ENCODE results near the gene ELAVL3. TPM values are rescaled to one million over a fixed set of nuclear protein-coding genes. Genes with fewer than 3 reads are reported as not detected.

Gene ELAVL3
- total RNA-seq, 1 experiment from 2014 or later: 1.2 TPM

DNA sequence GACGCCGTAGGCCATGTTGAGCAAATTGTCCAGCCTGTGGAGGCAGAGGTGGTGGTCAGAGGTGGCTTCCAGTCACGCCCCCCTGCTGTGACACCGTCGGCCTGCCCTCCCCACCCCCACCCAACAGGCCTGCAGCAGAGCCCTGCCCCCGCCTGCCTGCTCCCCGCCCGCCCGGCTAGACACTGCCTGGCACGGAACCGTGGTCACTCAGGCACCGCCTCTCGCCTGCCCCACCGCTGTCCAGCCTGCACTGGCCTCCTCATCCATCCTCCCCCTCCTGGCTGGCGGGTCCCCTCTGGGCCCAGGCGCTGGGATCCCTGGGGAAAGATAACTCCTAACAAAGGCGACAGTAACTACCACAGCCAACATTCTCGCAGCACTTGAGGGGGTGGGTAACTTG, 23.7 kb downstream of the ELAVL3 start:
- Histone ChIP-seq H3K27ac (ENCODE audit: insufficient read length, low read depth, low read length) (no peak overlapping the region), H4K5ac (ENCODE audit: insufficient read length, low read depth, low read length) (no peak overlapping the region), H3K18ac (ENCODE audit: insufficient read length, low read depth, low read length) (no peak overlapping the region), H2BK15ac (ENCODE audit: low read depth, low read length) (no peak overlapping the region), H4K20me1 (ENCODE audit: control insufficient read depth, insufficient read depth, insufficient read length) (no peaks in the 10 kb centered on the region), H4K8ac (replicated peaks; ENCODE audit: insufficient read length, low read depth, low read length) (no peak overlapping the region), H3K79me1 (ENCODE audit: insufficient read depth, low read depth, low read length, poor library complexity, severe bottlenecking) (no peaks in the 10 kb centered on the region), H2BK20ac (ENCODE audit: low read depth, low read length, poor library complexity, severe bottlenecking) (no peak overlapping the region), H3K9me3 (ENCODE audit: control insufficient read depth, low read depth, low read length) (no peaks in the 10 kb centered on the region), H3K4ac (ENCODE audit: low read depth, low read length) (no peak overlapping the region), H3K23me2 (ENCODE audit: insufficient read length, low read depth, low read length, poor library complexity, severe bottlenecking) (no peaks in the 10 kb centered on the region), H3K23ac (ENCODE audit: insufficient read length, low read depth, low read length) (no peak overlapping the region), H2BK5ac (ENCODE audit: insufficient read length, low read length) (no peak overlapping the region), H2BK12ac (ENCODE audit: insufficient read length, low read depth, low read length) (no peak overlapping the region), H3K79me2 (ENCODE audit: insufficient read depth, low read length) (no peaks in the 10 kb centered on the region), H3K14ac (ENCODE audit: insufficient read depth, low read length) (no peak overlapping the region), H3K9ac (ENCODE audit: extremely low read depth, insufficient read length, low read length) (no peak overlapping the region), H3K4me1 (ENCODE audit: insufficient read depth, low read length) (no peaks in the 10 kb centered on the region), H3K4me2 (ENCODE audit: insufficient read depth, insufficient read length, low read length) (no peak overlapping the region), H2AFZ (ENCODE audit: low read length) (no peak overlapping the region), H4K91ac (ENCODE audit: insufficient read length, low read depth, low read length) (no peak overlapping the region), H2AK5ac (ENCODE audit: insufficient read length, low read length) (no peak overlapping the region), H2BK120ac (ENCODE audit: low read depth, low read length, poor library complexity, severe bottlenecking) (no peak overlapping the region), H3K56ac (ENCODE audit: insufficient read length, low read depth, low read length) (no peak overlapping the region), H3T11ph (ENCODE audit: low read length) (no peak overlapping the region), H3K27me3 (ENCODE audit: insufficient read depth, low read length) (no peaks in the 10 kb centered on the region)
- no peaks in the 10 kb centered on the region; a peak in 2 of 5 replicates for H3K9me3 Mint-ChIP-seq
- H3K36me3 Mint-ChIP-seq (ENCODE audit: insufficient read depth in 1 of 3, low read depth in 3 of 3): no peaks in the 10 kb centered on the region
- H3K27ac Mint-ChIP-seq: no peak overlapping the region
- peaks cover 16 to 34% of the 10 kb centered on the region in 2 experiments for H3K4me1 Mint-ChIP-seq
- no CpG with 5 or more reads among the region's 18 CpGs for WGBS (ENCODE audit: extremely low coverage, insufficient read length, low lambda C conversion rate)
- TF ChIP-seq, protein P1, sequence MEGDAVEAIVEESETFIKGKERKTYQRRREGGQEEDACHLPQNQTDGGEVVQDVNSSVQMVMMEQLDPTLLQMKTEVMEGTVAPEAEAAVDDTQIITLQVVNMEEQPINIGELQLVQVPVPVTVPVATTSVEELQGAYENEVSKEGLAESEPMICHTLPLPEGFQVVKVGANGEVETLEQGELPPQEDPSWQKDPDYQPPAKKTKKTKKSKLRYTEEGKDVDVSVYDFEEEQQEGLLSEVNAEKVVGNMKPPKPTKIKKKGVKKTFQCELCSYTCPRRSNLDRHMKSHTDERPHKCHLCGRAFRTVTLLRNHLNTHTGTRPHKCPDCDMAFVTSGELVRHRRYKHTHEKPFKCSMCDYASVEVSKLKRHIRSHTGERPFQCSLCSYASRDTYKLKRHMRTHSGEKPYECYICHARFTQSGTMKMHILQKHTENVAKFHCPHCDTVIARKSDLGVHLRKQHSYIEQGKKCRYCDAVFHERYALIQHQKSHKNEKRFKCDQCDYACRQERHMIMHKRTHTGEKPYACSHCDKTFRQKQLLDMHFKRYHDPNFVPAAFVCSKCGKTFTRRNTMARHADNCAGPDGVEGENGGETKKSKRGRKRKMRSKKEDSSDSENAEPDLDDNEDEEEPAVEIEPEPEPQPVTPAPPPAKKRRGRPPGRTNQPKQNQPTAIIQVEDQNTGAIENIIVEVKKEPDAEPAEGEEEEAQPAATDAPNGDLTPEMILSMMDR (conservative IDR thresholded peaks at IDR 0.05): no peak
- H3K27me3 Mint-ChIP-seq (ENCODE audit: low read depth): peaks cover 4% of the 10 kb centered on the region; the same call in 1 of the 2 replicates
- H3K4me3 Mint-ChIP-seq: no peak overlapping the region
- DNase-seq: no peak
